HepG2 (cell line): ENCODE measurements around the gene EMC1. TPM values are rescaled to one million over a fixed set of nuclear protein-coding genes. Genes with fewer than 3 reads are reported as not detected.

Experiments used
- ATF7 ChIP-seq, 2 experiments: fragments of 450-650 bp in 1 of 2; sonication (generic) in 1 of 2; formaldehyde crosslinking in 1 of 2; IDR thresholded peaks; 2 replicates each; pipeline versions ENCODE4 v1.4.0 to v1.6.1; 2016 to 2020; ENCODE audit warnings: antibody characterized with exemption in 1 of 2, mild to moderate bottlenecking in 1 of 2, missing genetic modification reagents in 1 of 2
- GRHL1 ChIP-seq: sonication (generic); formaldehyde crosslinking; conservative IDR thresholded peaks from 2 replicates; pipeline ENCODE4 v1.8.0; 2022; ENCODE audit warnings: missing genetic modification reagents
- JARID2 ChIP-seq: sonication (generic); formaldehyde crosslinking; IDR thresholded peaks from 2 replicates; pipeline ENCODE4 v1.8.1; 2023; ENCODE audit warnings: missing genetic modification reagents, inconsistent platforms; ENCODE audit not compliant: insufficient replicate concordance
- PHB2 ChIP-seq: fragments of 450-650 bp; IDR thresholded peaks from 2 replicates; pipeline ENCODE4 v1.6.1; 2018; ENCODE audit not compliant: partially characterized antibody
- PRDM4 ChIP-seq: sonication (generic); formaldehyde crosslinking; IDR thresholded peaks from 2 replicates; pipeline ENCODE4 v1.9.0; 2021; ENCODE audit warnings: missing genetic modification reagents, borderline replicate concordance
- SMC3 ChIP-seq: IDR thresholded peaks from 2 replicates; pipeline ENCODE4 v1.6.1; 2011; ENCODE audit warnings: low read length, improper control_type of control experiment
- TRIM24 ChIP-seq: sonication (generic); formaldehyde crosslinking; IDR thresholded peaks from 2 replicates; pipeline ENCODE4 v1.8.0; 2022; ENCODE audit warnings: mild to moderate bottlenecking, missing genetic modification reagents
- ZBTB4 ChIP-seq: sonication (generic); formaldehyde crosslinking; IDR thresholded peaks from 2 replicates; pipeline ENCODE4 v1.4.0; 2020; ENCODE audit warnings: missing genetic modification reagents, mild to moderate bottlenecking, borderline replicate concordance
- ZNF33A ChIP-seq: sonication (generic); formaldehyde crosslinking; IDR thresholded peaks from 2 replicates; pipeline ENCODE4 v1.5.1; 2020; ENCODE audit warnings: missing genetic modification reagents, mild to moderate bottlenecking, moderate library complexity, borderline replicate concordance
- ZNF367 ChIP-seq: sonication (generic); formaldehyde crosslinking; IDR thresholded peaks from 2 replicates; pipeline ENCODE4 v1.4.0; 2020; ENCODE audit warnings: missing genetic modification reagents, borderline replicate concordance
- ZNF484 ChIP-seq: sonication (generic); formaldehyde crosslinking; IDR thresholded peaks from 2 replicates; pipeline ENCODE4 v1.5.1; 2020; ENCODE audit warnings: mild to moderate bottlenecking, low read depth, missing genetic modification reagents, borderline replicate concordance
- ZNF496 ChIP-seq: sonication (generic); formaldehyde crosslinking; IDR thresholded peaks from 2 replicates; pipeline ENCODE4 v1.8.1; 2023; ENCODE audit warnings: mild to moderate bottlenecking, moderate library complexity, missing genetic modification reagents; ENCODE audit not compliant: insufficient replicate concordance
- ZNF512B ChIP-seq: sonication (generic); formaldehyde crosslinking; IDR thresholded peaks from 2 replicates; pipeline ENCODE4 v1.5.1; 2020; ENCODE audit warnings: missing genetic modification reagents, mild to moderate bottlenecking, borderline replicate concordance
- ZNF598 ChIP-seq: sonication (generic); formaldehyde crosslinking; IDR thresholded peaks from 2 replicates; pipeline ENCODE4 v1.5.1; 2020; ENCODE audit warnings: mild to moderate bottlenecking, missing genetic modification reagents, borderline replicate concordance
- ZNF775 ChIP-seq: sonication (generic); formaldehyde crosslinking; IDR thresholded peaks from 2 replicates; pipeline ENCODE4 v1.4.0; 2020; ENCODE audit warnings: missing genetic modification reagents, mild to moderate bottlenecking, moderate library complexity, borderline replicate concordance
- ZNF776 ChIP-seq: sonication (generic); formaldehyde crosslinking; IDR thresholded peaks from 2 replicates; pipeline ENCODE4 v1.4.0; 2020; ENCODE audit warnings: mild to moderate bottlenecking, missing genetic modification reagents
- polyA plus RNA-seq, 8 experiments: library from polyadenylated mRNA; depleted of rRNA in 3 of 8; stranded (reverse) in 7 of 8; unstranded in 1 of 8; fragments of >200 nt; fragmentation: Illumina TruSeq in 4 of 8; extraction: Trizol in 4 of 8; gene quantifications; 2 replicates each; pipeline versions ENCODE4 v1.2.1 to v1.2.3, GENCODE V29; 2011 to 2016; ENCODE audit warnings: low read depth in 4 of 8, missing spikeins in 1 of 8, mixed read lengths in 1 of 8; ENCODE audit not compliant: insufficient read depth in 1 of 8
- total RNA-seq, 5 experiments: library from RNA; depleted of rRNA; stranded (reverse); fragments of >200 nt; fragmentation: Illumina TruSeq; extraction: Trizol; gene quantifications; 2 replicates each; pipeline ENCODE4 v1.2.3, GENCODE V29; 2016; ENCODE audit warnings: low read depth in 1 of 5

Gene EMC1
- total and polyA plus RNA-seq, 2 of the 13 experiments (the other 11 are each of a cell fraction or from before 2014, with no cell fraction given), result 38.0 to 61.3 TPM

GRCh38 chr1:19251305-19252196, at the start of gene EMC1, which contains the start of gene MRTO4 (continued):
- TF ChIP-seq ZBTB4 (CRISPR knock-in tag) (no peak), TRIM24 (CRISPR knock-in tag) (no peak), PRDM4 (CRISPR knock-in tag) (no peak), ZNF496 (CRISPR knock-in tag) (no peak), ZNF775 (CRISPR knock-in tag) (no peak), JARID2 (CRISPR knock-in tag) (no peak), GRHL1 (CRISPR knock-in tag) (no peak), SMC3 (no peak), ZNF484 (CRISPR knock-in tag) (no peak), PHB2 (no peak), ZNF367 (CRISPR knock-in tag) (no peak), ZNF776 (CRISPR knock-in tag) (peak; percentile 83), ATF7 (IDR thresholded peaks at IDR 0.05) (no peak), ATF7 (CRISPR knock-in tag; IDR thresholded peaks at IDR 0.05) (0 out of 2 replicates have a peak, but pooled peaks have one; percentile 55), ZNF512B (no peak), ZNF598 (CRISPR knock-in tag) (peak; percentile 63), ZNF33A (CRISPR knock-in tag) (peak; percentile 89; the same call in 1 of the 2 replicates)
